B cell (primary cell): ENCODE results near the gene PDZD4. TPM values are rescaled to one million over a fixed set of nuclear protein-coding genes. Genes with fewer than 3 reads are reported as not detected.

Experiments
- ATAC-seq: fragments of 200-7000 bp; cut with Tn5 transposase; one replicate; pipeline ENCODE4 v1.10.0; 2021; ENCODE audit warnings: low read depth, mild to moderate bottlenecking, moderate number of reproducible peaks, moderate library complexity
- CTCF ChIA-PET: fragments of 350-600 bp; sonication (Branson Sonifier 250); formaldehyde crosslinking; loops from one replicate; lab custom pipeline; 2021; ENCODE audit warnings: antibody characterized with exemption, inconsistent platforms; lab: Charles Lee
- POLR2A ChIA-PET: fragments of 350-600 bp; sonication (Branson Sonifier 250); formaldehyde crosslinking; loops from one replicate; lab custom pipeline; 2021; ENCODE audit warnings: antibody characterized with exemption; lab: Charles Lee
- DNase-seq: peaks from one replicate; pipeline ENCODE4 v3.0.0; 2013
- H2AFZ ChIP-seq: 2 replicates; pipeline ENCODE4 v1.6.1; 2012; ENCODE audit warnings: mild to moderate bottlenecking, low read depth, low read length; ENCODE audit not compliant: insufficient read depth, poor library complexity, severe bottlenecking
- H3K27ac ChIP-seq, 2 donors: 1 replicate in 1 of 2; 2 replicates in 1 of 2; pipeline ENCODE4 v1.5.1; 2012 to 2013; ENCODE audit warnings: low read length in 2 of 2, mild to moderate bottlenecking in 2 of 2, moderate library complexity in 1 of 2
- H3K27me3 ChIP-seq, 4 experiments: fragments of 200-600 bp in 1 of 4; sonication (generic) in 1 of 4; replicated peaks in 1 of 4; 1 replicate in 2 of 4; 2 replicates in 2 of 4; pipeline versions ENCODE4 v1.6.1 to v1.7.0; 2013 to 2016; ENCODE audit warnings: low read length in 3 of 4, mild to moderate bottlenecking in 2 of 4, mixed read lengths in 1 of 4, moderate library complexity in 1 of 4; ENCODE audit not compliant: insufficient read depth in 4 of 4, control insufficient read depth in 3 of 4; ENCODE audit errors: control extremely low read depth in 1 of 4
- H3K36me3 ChIP-seq, 2 experiments: replicated peaks in 1 of 2; 1 replicate in 1 of 2; 2 replicates in 1 of 2; pipeline versions ENCODE4 v1.6.1 to v1.7.1; 2013; ENCODE audit warnings: low read length in 1 of 2; ENCODE audit not compliant: insufficient read depth in 2 of 2, control insufficient read depth in 1 of 2; ENCODE audit errors: control extremely low read depth in 1 of 2, extremely low read depth in 1 of 2
- H3K4me1 ChIP-seq, 2 donors: fragments of 200-600 bp in 1 of 2; sonication (generic) in 1 of 2; 1 replicate in 1 of 2; 2 replicates in 1 of 2; pipeline versions ENCODE4 v1.5.1 to v1.6.1; 2013 to 2017; ENCODE audit warnings: low read length in 2 of 2; ENCODE audit not compliant: control insufficient read depth in 2 of 2, insufficient read depth in 2 of 2
- H3K4me2 ChIP-seq: replicated peaks from 2 replicates; pipeline ENCODE3; 2012; ENCODE audit warnings: mild to moderate bottlenecking, low read depth, low read length; ENCODE audit not compliant: poor library complexity, severe bottlenecking
- H3K4me3 ChIP-seq, 5 experiments: fragments of 200-600 bp in 1 of 5; sonication (generic) in 1 of 5; 1 replicate in 3 of 5; 2 replicates in 2 of 5; pipeline versions ENCODE4 v1.5.1 to v1.7.0; 2011 to 2016; ENCODE audit warnings: low read length in 4 of 5, mild to moderate bottlenecking in 4 of 5, low read depth in 2 of 5, control low read depth in 1 of 5, moderate library complexity in 1 of 5; ENCODE audit not compliant: insufficient read depth in 1 of 5; ENCODE audit errors: control extremely low read depth in 1 of 5, extremely low read depth in 1 of 5
- H3K79me2 ChIP-seq: fragments of 200-600 bp; sonication (generic); one replicate; pipeline ENCODE4 v1.6.0; 2016; ENCODE audit warnings: low read length; ENCODE audit not compliant: control insufficient read depth, insufficient read depth
- H3K9ac ChIP-seq: fragments of 200-600 bp; sonication (generic); 2 replicates; pipeline ENCODE4 v1.6.1; 2017; ENCODE audit warnings: mild to moderate bottlenecking, low read length, moderate library complexity
- H3K9me3 ChIP-seq, 3 donors: one replicate each; pipeline versions ENCODE4 v1.6.1 to v1.7.1; 2013; ENCODE audit warnings: low read length in 2 of 3; ENCODE audit not compliant: control insufficient read depth in 2 of 3, insufficient read depth in 1 of 3; ENCODE audit errors: control extremely low read depth in 1 of 3
- H4K20me1 ChIP-seq: 2 replicates; pipeline ENCODE4 v1.6.0; 2012; ENCODE audit warnings: mild to moderate bottlenecking, low read length; ENCODE audit not compliant: insufficient read depth, control insufficient read depth, poor library complexity, severe bottlenecking
- H3K27ac Mint-ChIP-seq: one replicate; pipeline ENCODE4 v1.8.0; 2021; ENCODE audit warnings: mixed read lengths
- H3K27me3 Mint-ChIP-seq: one replicate; pipeline ENCODE4 v1.8.0; 2021; ENCODE audit warnings: mixed read lengths
- H3K4me1 Mint-ChIP-seq: one replicate; pipeline ENCODE4 v1.8.0; 2021; ENCODE audit warnings: mixed read lengths
- H3K4me3 Mint-ChIP-seq: one replicate; pipeline ENCODE4 v1.8.0; 2021; ENCODE audit warnings: mixed read lengths
- H3K9me3 Mint-ChIP-seq: one replicate; pipeline ENCODE4 v1.8.0; 2022; ENCODE audit warnings: mixed read lengths; ENCODE audit not compliant: insufficient read depth
- CTCF ChIP-seq: fragments of 200-600 bp; IDR thresholded peaks from one replicate; pipeline ENCODE4 v1.8.0; 2022; ENCODE audit warnings: antibody characterized with exemption, mild to moderate bottlenecking
- EZH2 ChIP-seq: IDR thresholded peaks from 2 replicates; pipeline ENCODE4 v1.6.1; 2012; ENCODE audit warnings: borderline replicate concordance, low read depth, mild to moderate bottlenecking, moderate library complexity, low read length; ENCODE audit not compliant: insufficient read depth, poor library complexity, severe bottlenecking
- whole genome bisulfite sequencing: methylation state at CpG from one replicate; pipeline ENCODE4 v1.1.5; 2013; ENCODE audit warnings: missing lambda C conversion rate; ENCODE audit not compliant: insufficient coverage; 5-methylcytosine and 5-hydroxymethylcytosine counted together
- intact Hi-C: fragments of 100-400 bp; cut with micrococcal nuclease; formaldehyde crosslinking; loops from one replicate; pipeline ENCODE4 v1.10.0; 2022
- polyA plus RNA-seq: library from polyadenylated mRNA; depleted of rRNA; stranded (reverse); fragments of >200 nt; gene quantifications from 2 replicates; pipeline ENCODE4 v1.2.3, GENCODE V29; 2012
- total RNA-seq, 2 donors: library from RNA; stranded (reverse); fragments of 120-200 nt in 1 of 2; gene quantifications; 1 replicate in 1 of 2; 2 replicates in 1 of 2; pipeline versions ENCODE4 v1.2.3 to v1.2.4, GENCODE V29; 2013 to 2022

The PDZD4 gene
- total and polyA plus RNA-seq, 2 donors (not counting 1 experiment from before 2014, with no cell fraction given) = 0.36 TPM; not detected in 1

- Histone ChIP-seq H3K9me3 (no peaks in the 10 kb centered on the region), H3K79me2 (no peaks in the 10 kb centered on the region), H2AFZ (no peak overlapping the region), H3K36me3 (peaks cover 0 to under 1% of the 10 kb centered on the region in 2 experiments), H3K4me2 (no peak overlapping the region), H3K27me3 (no peaks in the 10 kb centered on the region), H3K4me1 (no peaks in the 10 kb centered on the region), H3K9ac (no peak overlapping the region), H3K4me3 (no peak overlapping the region), H4K20me1 (no peaks in the 10 kb centered on the region), H3K27ac (no peak overlapping the region)
- no peak for TF ChIP-seq EZH2
- no peak for TF ChIP-seq CTCF
- no peaks in the 10 kb centered on the region for H3K4me1 Mint-ChIP-seq
- H3K9me3 Mint-ChIP-seq = no peaks in the 10 kb centered on the region
- no peak overlapping the region for H3K27ac Mint-ChIP-seq
- intact Hi-C loops = no loop called here
- H3K4me3 Mint-ChIP-seq = no peak overlapping the region
- CTCF ChIA-PET = interaction anchor here (0.7 kb wide), 1 partner anchor 605 kb away, joined by 3 read pairs; the partner anchor contains the start of gene DNASE1L1
- H3K27me3 Mint-ChIP-seq = no peaks in the 10 kb centered on the region
- DNase-seq (no peak), ATAC-seq (no peak)
- 96% methylated on average over 32 of the region's 34 CpGs for WGBS
- POLR2A ChIA-PET = no interaction called here
Observed at GRCh38 chrX:153804100-153804595, 26.2 kb downstream of the PDZD4 start.

- TF ChIP-seq CTCF (no peak), EZH2 (no peak)
- H3K4me2 ChIP-seq = no peak overlapping the region
- DNase-seq (no peak), ATAC-seq (no peak)
- H2AFZ ChIP-seq = no peak overlapping the region
- no peaks in the 10 kb centered on the region for H3K79me2 ChIP-seq
- Mint-ChIP-seq H3K9me3 (no peaks in the 10 kb centered on the region), H3K27ac (no peak overlapping the region), H3K4me3 (no peak overlapping the region), H3K4me1 (no peaks in the 10 kb centered on the region), H3K27me3 (no peaks in the 10 kb centered on the region)
- POLR2A ChIA-PET = no interaction called here
- H4K20me1 ChIP-seq = no peaks in the 10 kb centered on the region
- no peaks in the 10 kb centered on the region for H3K9me3 ChIP-seq
- H3K4me1 ChIP-seq = no peaks in the 10 kb centered on the region
- H3K4me3 ChIP-seq = no peak overlapping the region
- peaks cover 0 to 4% of the 10 kb centered on the region in 2 experiments for H3K36me3 ChIP-seq
- no peak overlapping the region for H3K9ac ChIP-seq
- no peak overlapping the region for H3K27ac ChIP-seq
- no peaks in the 10 kb centered on the region for H3K27me3 ChIP-seq
- WGBS = 96% methylated on average over 63 of the region's 87 CpGs
- CTCF ChIA-PET = no interaction called here
- intact Hi-C loops = no loop called here
Observed at GRCh38 chrX:153803211-153804099, 26.9 kb downstream of the PDZD4 start.
